Stimulated activated CD4-positive, alpha-beta T cell treated with anti-CD3 and anti-CD28 coated beads, Interleukin-12 subunit alpha, Interleukin-12 subunit beta, amount 100 ng/mL, for 4 hours (primary cell): ENCODE measurements around the gene ATF7.
"Not testable (repeated sequence)": the region's sequence is repeated elsewhere in the genome, so short reads cannot be mapped to it uniquely, and the experiment has no call there.

Source experiments
- DNase-seq: peaks from one replicate; pipeline ENCODE4 v3.0.0-alpha.2; 2020

ATF7 gene

DNA sequence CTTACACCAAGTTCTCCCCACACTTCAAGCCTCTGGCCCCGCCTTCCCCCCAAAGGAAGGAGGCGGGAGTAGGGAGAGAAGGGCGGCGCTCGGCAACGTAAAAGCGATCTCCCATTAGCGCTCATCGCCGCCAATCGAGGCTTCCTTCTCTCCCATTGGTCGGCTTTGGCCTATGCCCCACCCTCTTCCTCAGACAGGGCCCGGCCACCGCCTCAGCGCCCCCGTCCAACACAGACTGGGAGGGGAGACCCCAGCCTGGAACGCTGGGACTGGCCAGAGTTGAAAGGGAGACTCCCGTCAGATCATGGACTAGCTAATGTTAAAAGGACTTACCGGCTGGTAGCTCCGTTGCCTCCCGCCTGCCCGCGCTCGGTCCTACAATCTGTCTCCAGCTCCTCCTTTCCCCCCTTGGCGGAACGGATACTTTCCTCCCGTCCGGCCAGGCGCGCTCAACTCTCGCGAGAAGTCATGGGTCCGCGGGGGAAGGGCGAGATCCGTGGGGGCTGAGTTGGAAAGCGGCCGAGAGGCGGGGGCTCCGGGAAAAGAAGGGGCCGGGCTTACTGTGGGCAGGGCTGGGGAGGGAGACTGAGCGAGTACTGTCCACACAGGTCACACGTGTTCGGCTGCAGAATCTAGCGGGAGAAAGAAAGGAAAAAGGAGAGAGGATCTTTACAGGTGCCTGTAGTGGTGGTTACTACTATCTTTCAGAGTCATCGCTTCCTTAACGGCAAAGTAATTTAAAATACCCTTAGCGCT, at the start of gene ATF7:
Gene ATF7, minus strand, starts transcription at position 437 of the 756 bp plus-strand sequence. CDS start 25,382 bp downstream, outside the sequence.
- DNase-seq, result peak; percentile 97

- peak; percentile 10 for DNase-seq
These were observed 49.0 kb upstream of the ATF7 start for GRCh38 chr12:53674977-53675700.

DNA sequence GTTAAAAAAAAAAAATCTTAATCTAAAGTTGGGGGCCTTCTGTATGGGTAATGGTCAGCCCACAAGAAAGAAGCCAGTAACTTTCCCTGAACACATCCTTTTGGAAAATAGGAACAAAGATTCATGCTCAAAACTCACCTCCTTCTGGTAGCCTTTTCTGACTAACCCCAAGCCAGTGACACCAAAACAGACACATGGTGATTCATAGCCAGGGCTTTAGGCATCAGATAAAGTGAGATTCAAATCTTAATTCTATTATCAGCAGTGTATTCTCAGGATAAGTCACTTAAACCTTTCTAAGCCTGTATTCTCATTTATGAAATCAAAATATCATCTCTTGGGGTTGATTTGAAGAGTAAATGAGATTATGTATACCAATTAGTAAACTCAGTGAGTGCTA, 44.8 kb upstream of the ATF7 start:
- no peak for DNase-seq

- DNase-seq, result no peak
These were observed 44.1 kb upstream of the ATF7 start for GRCh38 chr12:53670308-53670707.

DNA sequence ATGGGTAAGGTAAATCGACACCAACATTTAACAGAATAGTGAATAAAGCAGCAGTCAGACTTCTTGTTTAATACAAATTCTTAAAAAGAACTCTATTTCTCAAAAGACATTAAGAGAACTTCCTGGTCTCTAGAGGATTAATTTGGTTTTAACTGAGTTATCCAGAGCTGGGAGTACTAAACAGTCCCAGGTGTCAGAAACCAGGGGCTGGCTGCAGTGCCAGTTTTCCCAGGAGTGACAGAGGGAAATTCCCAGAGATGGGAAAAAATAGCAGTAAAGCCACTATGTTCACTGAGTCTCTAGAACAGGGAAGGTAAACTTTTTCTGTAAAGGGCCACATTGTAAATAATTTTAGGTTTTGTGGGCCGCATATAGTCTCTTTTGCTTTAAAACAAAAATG, 40.9 kb upstream of the ATF7 start:
- no peak for DNase-seq

DNA sequence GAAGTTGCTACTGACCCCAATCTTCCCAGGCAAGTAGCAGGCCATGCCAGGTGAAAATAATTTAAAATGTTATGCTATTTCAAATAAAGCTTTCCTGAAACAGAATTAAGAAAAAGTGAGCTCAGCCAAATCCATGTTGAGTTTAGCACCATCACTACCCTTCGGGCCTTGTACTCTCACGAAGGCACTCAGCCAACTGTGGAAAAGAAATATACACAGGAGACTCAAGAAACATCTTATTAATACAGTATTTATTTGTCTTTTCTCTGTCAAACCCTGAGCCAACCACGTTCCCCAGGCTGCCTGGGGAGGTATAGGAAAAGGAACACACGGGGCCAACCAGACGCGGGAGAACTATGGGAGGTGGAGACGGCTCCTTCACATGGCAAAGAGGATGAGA, 38.8 kb upstream of the ATF7 start:
- no peak for DNase-seq

DNA sequence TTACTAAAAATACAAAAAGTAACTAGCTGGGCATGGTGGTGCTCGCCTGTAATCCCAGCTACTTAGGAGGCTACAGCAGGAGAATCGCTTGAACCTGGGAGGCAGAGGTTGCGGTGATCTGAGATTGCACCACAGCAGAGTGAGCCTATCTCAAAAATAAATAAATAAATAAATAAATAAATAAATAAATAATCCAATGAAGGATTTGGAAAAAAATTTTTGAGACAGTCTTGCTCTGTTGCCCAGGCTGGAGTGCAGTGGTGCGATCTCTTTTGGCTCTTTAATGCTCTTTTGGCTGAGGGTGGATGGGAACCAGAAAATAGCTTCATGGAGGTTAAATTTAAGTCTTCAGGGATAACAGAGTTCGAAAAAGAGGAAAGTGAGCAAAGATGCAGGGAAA, 38.0 kb upstream of the ATF7 start:
- no peak for DNase-seq

GRCh38 chr12:53660041-53660440, 33.9 kb upstream of the ATF7 start:
- DNase-seq, result no peak

DNA sequence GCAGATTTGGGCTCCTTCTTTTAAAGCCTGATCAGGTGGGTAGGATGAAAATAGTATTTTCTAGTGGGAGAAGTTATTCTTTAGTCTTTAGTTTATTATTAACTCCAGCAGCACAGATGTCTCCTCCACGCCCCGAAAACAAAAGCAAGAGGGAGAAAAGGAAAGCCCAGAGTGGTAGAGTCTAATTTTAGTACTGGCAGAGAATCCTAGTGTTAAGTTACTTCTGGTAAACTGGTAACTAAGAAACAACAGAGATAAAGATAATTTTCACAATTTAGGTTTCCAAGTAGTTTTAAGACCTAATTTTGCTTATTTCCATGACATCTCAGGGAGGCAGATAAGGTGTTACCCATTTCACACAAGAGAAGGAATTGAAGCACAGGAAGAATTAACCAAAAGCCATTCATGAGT, 33.4 kb upstream of the ATF7 start:
- DNase-seq, result no peak

GRCh38 chr12:53659011-53659551, 32.9 kb upstream of the ATF7 start:
- no peak for DNase-seq

GRCh38 chr12:53657041-53657440, 30.9 kb upstream of the ATF7 start:
- DNase-seq, result no peak

GRCh38 chr12:53653595-53653994, 27.4 kb upstream of the ATF7 start:
- no peak for DNase-seq

GRCh38 chr12:53652366-53652765, 26.2 kb upstream of the ATF7 start:
- no peak for DNase-seq

GRCh38 chr12:53651737-53652136, 25.6 kb upstream of the ATF7 start:
- DNase-seq, result no peak

DNA sequence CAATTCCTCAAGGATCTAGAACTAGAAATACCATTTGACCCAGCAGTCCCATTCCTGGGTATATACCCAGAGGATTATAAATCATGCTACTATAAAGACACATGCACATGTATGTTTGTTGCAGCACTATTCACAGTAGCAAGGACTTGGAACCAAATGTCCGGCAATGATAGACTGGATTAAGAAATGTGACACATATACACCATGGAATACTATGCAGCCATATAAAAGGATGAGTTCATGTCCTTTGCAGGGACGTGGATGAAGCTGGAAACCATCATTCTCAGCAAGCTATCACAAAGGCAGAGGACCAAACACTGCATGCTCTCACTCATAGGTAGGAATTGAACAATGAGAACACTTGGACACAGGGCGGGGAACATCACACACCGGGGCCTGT, 20.1 kb upstream of the ATF7 start:
- not testable (repeated sequence) for DNase-seq

GRCh38 chr12:53645165-53645564, 19.0 kb upstream of the ATF7 start:
- no peak for DNase-seq

DNA sequence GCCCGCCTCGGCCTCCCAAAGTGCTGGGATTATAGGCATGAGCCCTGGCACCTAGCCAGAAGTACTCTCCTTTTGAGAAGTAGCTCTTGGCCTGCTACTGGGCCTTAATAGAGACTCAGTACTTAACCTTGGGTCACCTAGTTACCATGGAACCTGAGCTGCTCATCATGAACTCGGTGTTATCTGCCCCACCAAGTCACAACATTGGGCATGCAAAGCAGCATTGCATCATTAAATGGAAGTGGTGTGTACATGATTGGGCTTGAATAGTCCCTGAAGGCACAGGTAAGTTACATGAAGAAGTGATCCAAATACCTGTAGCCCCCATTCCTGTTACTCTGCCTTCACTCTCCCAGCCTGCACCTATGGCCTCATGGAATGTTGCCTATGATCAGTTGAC, 18.0 kb upstream of the ATF7 start:
- DNase-seq, result no peak

- DNase-seq, result no peak
These were observed 17.2 kb upstream of the ATF7 start for GRCh38 chr12:53643232-53643979.

- no peak for DNase-seq
These were observed 11.9 kb upstream of the ATF7 start for GRCh38 chr12:53638057-53638456.

DNA sequence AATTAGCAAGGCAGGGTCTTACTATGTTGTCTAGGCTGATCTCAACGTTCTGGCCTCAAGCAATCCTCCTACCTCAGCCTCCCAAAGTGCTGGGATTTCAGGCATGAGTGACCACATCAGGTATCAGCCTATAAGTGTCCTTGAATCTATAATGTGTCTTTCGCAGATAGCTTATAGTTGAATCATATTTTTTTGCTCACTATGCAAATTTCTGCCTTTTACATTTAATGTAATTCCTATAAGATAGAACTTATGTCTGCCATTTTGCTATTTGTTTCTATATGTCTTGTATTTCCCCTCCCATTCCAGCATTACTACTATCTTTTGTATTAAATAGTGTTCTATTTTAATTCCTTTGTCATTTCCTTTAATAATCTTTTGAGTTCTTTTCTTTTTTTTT, 10.5 kb upstream of the ATF7 start:
- no peak for DNase-seq

DNA sequence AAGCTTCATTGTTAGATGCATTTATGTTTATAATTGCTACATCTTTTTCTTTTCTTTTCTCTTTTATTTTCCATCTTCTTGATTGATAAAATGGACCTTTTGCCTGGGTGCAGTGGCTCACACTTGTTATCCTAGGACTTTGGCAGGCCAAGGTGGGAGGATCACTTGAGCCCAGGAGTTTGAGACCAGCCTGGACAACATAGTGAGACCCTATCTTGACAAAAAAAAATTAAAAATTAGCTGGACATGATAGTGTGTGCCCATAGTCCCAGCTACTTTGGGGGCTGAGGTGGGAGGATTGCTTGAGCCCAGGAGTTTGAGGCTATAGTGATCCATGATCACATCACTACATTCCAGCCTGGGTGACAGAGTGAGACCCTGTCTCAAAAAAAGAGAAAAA, 9.5 kb upstream of the ATF7 start:
- DNase-seq, result not testable (repeated sequence)

DNA sequence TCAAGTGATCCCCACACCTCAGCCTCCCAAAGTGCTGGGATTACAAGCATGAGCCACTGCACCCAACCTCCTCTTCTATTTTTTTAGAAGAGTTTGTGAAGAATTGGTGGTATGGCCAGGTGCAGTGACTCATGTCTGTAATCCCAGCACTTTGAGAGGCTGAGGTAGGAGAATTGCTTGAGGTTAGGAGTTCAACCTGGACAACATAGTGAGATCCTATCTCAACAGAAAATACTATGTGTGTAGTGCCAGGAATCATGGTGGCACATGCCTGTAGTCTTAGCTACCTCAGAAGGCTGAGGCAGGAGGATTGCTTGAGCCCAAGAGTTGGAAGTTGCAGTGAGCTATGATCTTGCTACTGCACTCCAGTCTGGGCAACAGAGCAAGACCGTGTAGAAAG, 5.5 kb upstream of the ATF7 start:
- no peak for DNase-seq

- DNase-seq, result no peak
These were observed 1.7 kb upstream of the ATF7 start for GRCh38 chr12:53627919-53628318.
